Trophoblast cell (in vitro differentiated cells and primary cell): ENCODE results near the gene MROH8.

ENCODE experiments used
- DNase-seq, 2 donors: peaks; one replicate each; pipeline ENCODE4 v3.0.0-alpha.2; 2016
- H2AFZ ChIP-seq: 2 replicates; pipeline ENCODE4 v1.6.1; 2013; ENCODE audit warnings: low read length, moderate library complexity, mild to moderate bottlenecking; ENCODE audit not compliant: insufficient read depth, poor library complexity
- H2AK5ac ChIP-seq: 2 replicates; pipeline ENCODE4 v1.6.1; 2013; ENCODE audit warnings: mild to moderate bottlenecking, low read length
- H2BK120ac ChIP-seq: 2 replicates; pipeline ENCODE4 v1.6.1; 2013; ENCODE audit warnings: low read length, mild to moderate bottlenecking, moderate library complexity; ENCODE audit not compliant: insufficient read depth, poor library complexity
- H2BK12ac ChIP-seq: 2 replicates; pipeline ENCODE4 v1.6.1; 2013; ENCODE audit warnings: mild to moderate bottlenecking, low read length, moderate library complexity
- H2BK5ac ChIP-seq: 2 replicates; pipeline ENCODE4 v1.6.1; 2013; ENCODE audit warnings: low read length, low read depth, moderate library complexity, mild to moderate bottlenecking; ENCODE audit not compliant: poor library complexity
- H3K14ac ChIP-seq: 2 replicates; pipeline ENCODE4 v1.6.1; 2013; ENCODE audit warnings: mild to moderate bottlenecking, low read length
- H3K18ac ChIP-seq: 2 replicates; pipeline ENCODE4 v1.6.1; 2013; ENCODE audit warnings: mild to moderate bottlenecking, low read length
- H3K23ac ChIP-seq: 2 replicates; pipeline ENCODE4 v1.6.1; 2013; ENCODE audit warnings: low read length
- H3K27ac ChIP-seq: 2 replicates; pipeline ENCODE4 v1.5.1; 2013; ENCODE audit warnings: low read depth, mild to moderate bottlenecking, inconsistent platforms, low read length, moderate library complexity
- H3K27me3 ChIP-seq: 2 replicates; pipeline ENCODE4 v1.6.1; 2013; ENCODE audit warnings: inconsistent platforms, mild to moderate bottlenecking, low read length, moderate library complexity; ENCODE audit not compliant: insufficient read depth
- H3K36me3 ChIP-seq, 2 experiments: 1 replicate in 1 of 2; 2 replicates in 1 of 2; pipeline ENCODE4 v1.6.1; 2013; ENCODE audit warnings: low read length in 2 of 2, mild to moderate bottlenecking in 2 of 2, moderate library complexity in 1 of 2; ENCODE audit not compliant: insufficient read depth in 2 of 2, control insufficient read depth in 1 of 2
- H3K4ac ChIP-seq: 2 replicates; pipeline ENCODE4 v1.6.1; 2013; ENCODE audit warnings: low read depth, mild to moderate bottlenecking, low read length, moderate library complexity
- H3K4me1 ChIP-seq, 2 experiments: 1 replicate in 1 of 2; 2 replicates in 1 of 2; pipeline ENCODE4 v1.6.1; 2013; ENCODE audit warnings: low read length in 2 of 2, mild to moderate bottlenecking in 2 of 2, moderate library complexity in 1 of 2; ENCODE audit not compliant: insufficient read depth in 2 of 2, control insufficient read depth in 1 of 2
- H3K4me2 ChIP-seq: 2 replicates; pipeline ENCODE4 v1.6.1; 2013; ENCODE audit warnings: inconsistent platforms, mild to moderate bottlenecking, low read length, moderate library complexity
- H3K4me3 ChIP-seq: 2 replicates; pipeline ENCODE4 v1.5.1; 2013; ENCODE audit warnings: mild to moderate bottlenecking, low read depth, low read length, inconsistent platforms
- H3K79me1 ChIP-seq: one replicate; pipeline ENCODE4 v1.6.1; 2013; ENCODE audit warnings: low read length
- H3K79me2 ChIP-seq: 2 replicates; pipeline ENCODE4 v1.6.1; 2013; ENCODE audit warnings: low read length, mild to moderate bottlenecking; ENCODE audit not compliant: control insufficient read depth, insufficient read depth, poor library complexity
- H3K9ac ChIP-seq: 2 replicates; pipeline ENCODE4 v1.6.1; 2013; ENCODE audit warnings: mild to moderate bottlenecking, low read length
- H3K9me3 ChIP-seq: 2 replicates; pipeline ENCODE4 v1.6.1; 2013; ENCODE audit warnings: low read depth, mild to moderate bottlenecking, control low read depth, inconsistent platforms, low read length; ENCODE audit not compliant: insufficient read depth
- H4K12ac ChIP-seq: 2 replicates; pipeline ENCODE4 v1.6.1; 2013; ENCODE audit warnings: low read depth, mild to moderate bottlenecking, low read length, moderate library complexity
- H4K8ac ChIP-seq: 2 replicates; pipeline ENCODE4 v1.6.1; 2013; ENCODE audit warnings: low read depth, mild to moderate bottlenecking, low read length, moderate library complexity
- H4K91ac ChIP-seq: one replicate; pipeline ENCODE4 v1.6.1; 2013; ENCODE audit warnings: low read depth, mild to moderate bottlenecking, low read length, moderate library complexity
- WGBS: extraction: QIAGEN DNeasy Blood & Tissue Kit; methylation state at CpG from one replicate; pipeline ENCODE4 v1.1.7; 2013; ENCODE audit warnings: missing lambda C conversion rate; ENCODE audit not compliant: insufficient read length, insufficient coverage; ENCODE audit errors: extremely low coverage; 5-methylcytosine and 5-hydroxymethylcytosine counted together

MROH8 gene

GRCh38 chr20:37193226-37193625 is 13.9 kb upstream of the MROH8 start:
- Histone ChIP-seq H3K79me2 (peaks cover 4% of the 10 kb centered on the region), H3K4me2 (no peak overlapping the region), H3K14ac (no peak overlapping the region), H2AFZ (no peak overlapping the region), H2BK120ac (no peak overlapping the region), H2AK5ac (no peak overlapping the region), H4K91ac (no peak overlapping the region), H3K4ac (peak overlapping the region; percentile 36), H2BK12ac (no peak overlapping the region), H2BK5ac (no peak overlapping the region), H3K9me3 (no peaks in the 10 kb centered on the region), H3K18ac (no peak overlapping the region), H3K27ac (no peak overlapping the region), H3K4me3 (no peak overlapping the region), H3K79me1 (no peaks in the 10 kb centered on the region), H3K4me1 (peaks cover 5 to 6% of the 10 kb centered on the region in 2 experiments), H4K12ac (no peak overlapping the region), H3K27me3 (no peaks in the 10 kb centered on the region), H3K36me3 (peaks cover 25 to 39% of the 10 kb centered on the region in 2 experiments), H4K8ac (no peak overlapping the region), H3K9ac (no peak overlapping the region), H3K23ac (peak overlapping the region; percentile 25)
- no peak for DNase-seq
- no CpG with 5 or more reads among the region's 3 CpGs for WGBS

- WGBS, result no CpG with 5 or more reads among the region's 5 CpGs
- Histone ChIP-seq H4K12ac (no peak overlapping the region), H3K36me3 (peaks cover 28 to 37% of the 10 kb centered on the region in 2 experiments)
Measured at GRCh38 chr20:37192137-37192854, 12.9 kb upstream of the MROH8 start.

GRCh38 chr20:37190354-37191112 is 11.2 kb upstream of the MROH8 start:
- H3K79me2 ChIP-seq, result no peaks in the 10 kb centered on the region
- H3K27ac ChIP-seq, result no peak overlapping the region
- no peak overlapping the region for H2BK120ac ChIP-seq
- no peak overlapping the region for H3K4ac ChIP-seq
- no peak overlapping the region for H2AFZ ChIP-seq
- no peak for DNase-seq
- no peak overlapping the region for H2AK5ac ChIP-seq
- H3K14ac ChIP-seq, result no peak overlapping the region
- H3K27me3 ChIP-seq, result no peaks in the 10 kb centered on the region
- no peak overlapping the region for H4K8ac ChIP-seq
- H2BK12ac ChIP-seq, result no peak overlapping the region
- H3K4me3 ChIP-seq, result no peak overlapping the region
- no peak overlapping the region for H3K4me2 ChIP-seq
- H3K18ac ChIP-seq, result no peak overlapping the region
- H3K36me3 ChIP-seq, result peaks cover 24 to 33% of the 10 kb centered on the region in 2 experiments
- no CpG with 5 or more reads among the region's 9 CpGs for WGBS
- no peak overlapping the region for H3K23ac ChIP-seq
- H3K79me1 ChIP-seq, result no peaks in the 10 kb centered on the region
- no peaks in the 10 kb centered on the region for H3K9me3 ChIP-seq
- no peak overlapping the region for H3K9ac ChIP-seq
- H4K91ac ChIP-seq, result no peak overlapping the region
- H3K4me1 ChIP-seq, result peaks cover 5 to 6% of the 10 kb centered on the region in 2 experiments
- no peak overlapping the region for H2BK5ac ChIP-seq
- H4K12ac ChIP-seq, result no peak overlapping the region

More at GRCh38 chr20:37192137-37192854, 12.9 kb upstream of the MROH8 start:
- no peak overlapping the region for H2BK5ac ChIP-seq
- no peak overlapping the region for H2AFZ ChIP-seq
- no peak overlapping the region for H4K91ac ChIP-seq
- H2AK5ac ChIP-seq, result no peak overlapping the region
- no peaks in the 10 kb centered on the region for H3K27me3 ChIP-seq
- peak; percentile 71 to 82 for DNase-seq
- H3K4me2 ChIP-seq, result no peak overlapping the region
- H3K4me1 ChIP-seq, result peaks cover 5 to 6% of the 10 kb centered on the region in 2 experiments
- peaks cover 4% of the 10 kb centered on the region for H3K79me2 ChIP-seq
- H2BK12ac ChIP-seq, result no peak overlapping the region
- H3K9me3 ChIP-seq, result no peaks in the 10 kb centered on the region
- no peak overlapping the region for H3K4ac ChIP-seq
- H3K4me3 ChIP-seq, result no peak overlapping the region
- no peak overlapping the region for H3K18ac ChIP-seq
- no peak overlapping the region for H3K14ac ChIP-seq
- H4K8ac ChIP-seq, result no peak overlapping the region
- H3K9ac ChIP-seq, result no peak overlapping the region
- no peak overlapping the region for H2BK120ac ChIP-seq
- no peak overlapping the region for H3K23ac ChIP-seq
- H3K79me1 ChIP-seq, result no peaks in the 10 kb centered on the region
- H3K27ac ChIP-seq, result no peak overlapping the region

GRCh38 chr20:37189416-37190016 is 10.2 kb upstream of the MROH8 start:
- no peak overlapping the region for H3K27ac ChIP-seq
- H3K4ac ChIP-seq, result no peak overlapping the region
- H3K27me3 ChIP-seq, result no peaks in the 10 kb centered on the region
- H3K4me1 ChIP-seq, result peaks cover 1 to 3% of the 10 kb centered on the region in 2 experiments
- H3K23ac ChIP-seq, result no peak overlapping the region
- no peak overlapping the region for H3K4me3 ChIP-seq
- no peak overlapping the region for H4K8ac ChIP-seq
- H2AK5ac ChIP-seq, result no peak overlapping the region
- DNase-seq, result no peak
- H3K9ac ChIP-seq, result no peak overlapping the region
- H2BK120ac ChIP-seq, result no peak overlapping the region
- peaks cover 27 to 37% of the 10 kb centered on the region in 2 experiments for H3K36me3 ChIP-seq
- no peak overlapping the region for H4K12ac ChIP-seq
- no CpG with 5 or more reads among the region's 6 CpGs for WGBS
- no peak overlapping the region for H2AFZ ChIP-seq
- no peak overlapping the region for H3K14ac ChIP-seq
- no peak overlapping the region for H3K4me2 ChIP-seq
- no peaks in the 10 kb centered on the region for H3K79me2 ChIP-seq
- H2BK12ac ChIP-seq, result no peak overlapping the region
- no peaks in the 10 kb centered on the region for H3K79me1 ChIP-seq
- no peak overlapping the region for H2BK5ac ChIP-seq
- H3K9me3 ChIP-seq, result no peaks in the 10 kb centered on the region
- H3K18ac ChIP-seq, result no peak overlapping the region
- H4K91ac ChIP-seq, result no peak overlapping the region
